Tongue (tissue), 2 donors: Measurements from ENCODE around the gene P2RX6. TPM values are rescaled to one million over a fixed set of nuclear protein-coding genes. Genes with fewer than 3 reads are reported as not detected.
A peak's percentile ranks its signal among the peaks of the same experiment; 100 is the strongest.
"Not testable (repeated sequence)": the region's sequence is repeated elsewhere in the genome, so short reads cannot be mapped to it uniquely, and the experiment has no call there.

Experiments
- DNase-seq: peaks from one replicate; pipeline ENCODE4 v3.0.0-alpha.2; 2015
- total RNA-seq: library from RNA; depleted of rRNA; stranded (reverse); fragments of >200 nt; gene quantifications from one replicate; pipeline ENCODE4 v1.2.3, GENCODE V29; 2014

Gene P2RX6
- total RNA-seq = 19.3 TPM

GRCh38 chr22:21014726-21015465 lies at the start of gene P2RX6:
TSS of gene P2RX6 (plus strand) at chr22:21015165. CDS start at chr22:21015175, 10 bp downstream.
- DNase-seq = peak; percentile 92

GRCh38 chr22:20965888-20966855 lies 48.8 kb upstream of the P2RX6 start:
- DNase-seq = no peak

DNA sequence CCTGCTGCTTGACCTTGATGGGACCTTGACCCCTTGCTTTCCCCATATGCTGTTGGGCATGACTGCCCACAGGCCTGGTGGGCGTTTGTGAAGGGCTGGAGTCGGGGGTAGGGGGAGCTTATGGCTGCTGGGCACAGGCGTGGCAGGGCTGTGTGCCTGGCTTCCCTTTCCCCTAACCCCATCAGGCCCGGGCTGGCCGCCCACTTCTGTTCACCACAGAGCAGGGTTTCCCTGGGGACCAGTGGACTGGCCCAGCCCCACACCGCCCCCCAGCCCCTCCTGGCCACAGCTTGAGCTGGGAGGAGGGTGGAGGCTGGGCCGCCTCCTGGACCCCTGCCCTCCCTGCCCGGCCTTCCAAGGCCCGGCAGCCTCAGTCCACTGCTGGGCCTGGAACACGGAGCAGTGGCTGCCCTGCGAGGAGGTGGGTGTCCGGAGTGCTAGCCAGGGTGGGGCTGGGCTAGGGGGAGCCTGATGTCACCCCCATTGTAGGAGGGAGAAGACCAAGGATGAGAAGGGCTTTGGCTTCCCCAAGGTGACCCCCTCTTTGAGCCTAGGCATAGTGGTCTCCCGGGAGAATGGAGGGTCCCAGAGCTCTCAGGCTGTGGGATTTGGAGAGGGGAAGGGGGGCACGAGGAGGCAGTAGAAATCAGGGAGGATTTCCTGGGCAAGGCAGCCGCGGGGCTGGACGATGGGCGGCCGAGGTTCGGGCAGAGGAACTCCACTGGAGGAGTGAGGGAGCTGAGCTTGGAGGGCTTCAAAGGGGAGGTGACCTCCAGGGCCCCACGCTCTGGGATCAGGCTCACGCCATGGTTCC lies 47.9 kb upstream of the P2RX6 start, which contains the start of gene AIFM3:
AIFM3 (plus strand) TSS at position 373 of the 814 bp plus-strand sequence. CDS start 690 bp downstream, outside the sequence.
- no peak for DNase-seq

DNA sequence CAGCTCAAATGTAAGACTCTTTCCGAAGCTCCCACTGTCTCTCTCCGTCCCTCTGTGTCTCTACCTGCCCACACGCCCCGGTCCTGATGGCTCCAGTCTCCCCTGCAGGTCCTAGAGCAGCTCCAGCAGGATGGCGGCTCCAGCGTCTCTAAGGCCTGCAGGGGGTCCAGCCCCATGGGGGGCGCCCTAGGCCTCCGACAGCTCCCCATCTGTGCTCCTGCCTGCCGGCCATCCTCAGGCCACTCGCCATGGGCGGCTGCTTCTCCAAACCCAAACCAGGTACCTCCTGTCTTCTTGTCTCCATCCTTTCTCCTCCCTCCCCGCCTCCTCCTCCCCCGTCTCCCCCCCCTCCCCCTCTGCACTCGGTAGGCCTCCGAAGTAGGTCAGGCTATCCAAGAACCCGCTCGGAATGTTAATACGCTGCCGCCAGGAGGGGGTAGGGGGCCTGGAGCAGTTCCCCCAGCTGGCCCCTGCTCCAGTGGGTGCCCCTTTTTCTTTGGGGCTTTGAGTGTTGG lies 47.2 kb upstream of the P2RX6 start:
- DNase-seq = no peak

- no peak for DNase-seq
Observed at GRCh38 chr22:20968281-20968977, 46.5 kb upstream of the P2RX6 start.

GRCh38 chr22:20970939-20971657 lies 43.9 kb upstream of the P2RX6 start:
- no peak for DNase-seq

DNA sequence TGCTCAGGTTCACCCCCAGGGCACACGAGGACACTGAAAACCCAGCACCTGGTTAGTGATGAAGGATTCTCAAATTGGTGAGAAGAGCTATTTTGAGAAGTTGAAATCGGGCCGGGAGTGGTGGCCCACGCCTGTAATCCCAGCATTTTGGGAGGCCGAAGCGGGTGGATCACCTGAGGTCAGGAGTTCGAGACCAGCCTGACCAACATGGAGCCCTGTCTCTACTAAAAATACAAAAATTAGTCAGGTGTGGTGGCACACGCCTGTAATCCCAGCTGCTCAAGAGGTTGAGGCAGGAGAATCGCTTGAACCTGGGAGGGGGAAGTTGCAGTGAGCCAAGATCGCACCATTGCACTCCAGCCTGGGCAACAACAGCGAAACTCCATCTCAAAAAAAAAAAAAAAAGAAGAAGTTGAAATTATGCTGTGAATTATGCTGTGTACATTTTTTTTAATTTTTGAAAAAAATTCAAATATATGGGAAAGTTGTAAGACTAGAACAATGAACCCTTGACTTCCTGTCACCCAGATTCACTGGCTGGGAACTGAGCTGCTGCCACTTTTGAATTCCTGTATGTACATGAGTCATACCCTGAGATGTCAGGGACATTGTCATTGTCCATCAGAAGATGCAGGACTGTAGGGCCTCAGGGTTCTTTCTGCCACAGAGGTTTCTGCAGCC lies 42.8 kb upstream of the P2RX6 start:
- DNase-seq = not testable (repeated sequence)

DNA sequence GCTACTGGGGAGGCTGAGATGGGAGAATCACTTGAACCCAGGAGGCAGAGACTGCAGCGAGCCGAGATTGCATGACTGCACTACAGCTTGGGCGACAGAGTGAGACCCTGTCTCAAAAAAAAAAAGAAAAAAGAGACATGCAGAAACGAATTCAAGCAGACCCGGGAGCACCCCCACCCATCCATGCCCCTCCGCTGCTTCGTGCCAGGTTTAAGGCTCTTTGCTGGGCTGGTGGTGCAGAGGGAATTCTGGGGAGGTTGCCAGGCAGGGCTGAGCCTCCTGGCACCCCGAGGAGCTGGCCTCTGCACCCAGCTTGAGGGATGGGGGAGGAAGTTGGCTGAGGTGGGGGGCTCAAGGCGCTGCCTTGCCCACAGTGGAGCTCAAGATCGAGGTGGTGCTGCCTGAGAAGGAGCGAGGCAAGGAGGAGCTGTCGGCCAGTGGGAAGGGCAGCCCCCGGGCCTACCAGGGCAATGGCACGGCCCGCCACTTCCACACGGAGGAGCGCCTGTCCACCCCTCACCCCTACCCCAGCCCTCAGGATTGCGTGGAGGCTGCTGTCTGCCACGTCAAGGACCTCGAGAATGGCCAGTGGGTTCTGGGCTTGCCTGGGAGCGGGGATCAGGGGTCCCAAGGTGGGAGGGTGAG lies 41.9 kb upstream of the P2RX6 start:
- no peak for DNase-seq

DNA sequence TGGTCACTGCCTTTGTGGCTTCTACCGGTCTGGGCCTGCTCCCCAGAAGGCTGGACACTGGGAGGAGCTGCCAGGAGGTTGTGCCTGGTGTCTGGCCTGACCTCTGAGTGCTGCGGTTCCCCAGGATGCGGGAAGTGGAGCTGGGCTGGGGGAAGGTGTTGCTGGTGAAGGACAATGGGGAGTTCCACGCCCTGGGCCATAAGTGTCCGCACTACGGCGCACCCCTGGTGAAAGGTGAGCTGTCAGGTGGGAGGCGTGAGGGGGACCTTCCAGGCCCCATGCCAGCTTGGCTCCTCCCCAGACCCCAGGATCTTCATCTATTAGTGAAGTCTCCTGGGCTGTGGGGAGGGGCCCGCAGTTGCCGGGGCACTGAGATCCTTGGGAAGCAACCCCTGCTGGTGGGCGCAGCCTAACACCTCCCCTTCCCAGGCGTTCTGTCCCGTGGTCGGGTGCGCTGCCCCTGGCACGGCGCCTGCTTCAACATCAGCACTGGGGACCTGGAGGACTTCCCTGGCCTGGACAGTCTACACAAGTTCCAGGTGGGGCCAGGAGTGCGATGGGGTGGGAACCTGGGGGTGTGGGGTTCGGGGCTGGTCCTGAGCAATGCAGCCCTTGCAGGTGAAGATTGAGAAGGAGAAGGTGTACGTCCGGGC lies 41.2 kb upstream of the P2RX6 start:
- no peak for DNase-seq

GRCh38 chr22:20974336-20974955 lies 40.5 kb upstream of the P2RX6 start:
- no peak for DNase-seq

DNA sequence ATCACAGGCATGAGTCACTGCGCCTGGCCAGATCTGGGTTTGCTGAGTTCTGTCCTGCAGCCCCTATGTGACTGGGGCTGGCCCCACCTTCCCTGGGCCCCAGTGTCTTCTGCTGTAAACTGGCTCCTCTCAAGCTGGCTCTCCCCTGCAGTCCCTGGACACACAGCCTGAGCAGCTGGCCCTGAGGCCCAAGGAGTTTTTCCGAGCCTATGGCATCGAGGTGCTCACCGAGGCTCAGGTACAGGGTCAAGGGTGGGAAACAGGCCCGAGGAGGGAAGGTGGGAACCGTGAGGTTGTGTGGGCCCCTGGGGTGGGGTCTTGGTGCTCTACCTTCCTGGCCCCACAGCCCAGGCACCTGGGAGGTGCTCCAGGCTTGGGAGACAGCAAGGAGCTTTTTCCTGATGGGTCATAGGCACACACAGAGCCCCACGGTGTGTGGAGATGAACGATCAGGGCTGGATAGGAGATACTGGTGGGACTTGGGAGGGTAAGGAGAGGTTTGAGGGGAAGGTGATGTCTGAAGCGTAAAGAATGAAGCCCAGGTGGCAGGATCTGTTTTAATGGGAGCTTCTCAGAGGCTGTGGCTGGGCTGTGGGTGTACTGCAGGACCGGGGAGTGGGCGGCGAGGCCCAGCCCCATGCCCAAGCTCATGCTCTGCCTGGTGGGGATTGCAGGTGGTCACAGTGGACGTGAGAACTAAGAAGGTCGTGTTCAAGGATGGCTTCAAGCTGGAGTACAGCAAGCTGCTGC lies 39.2 kb upstream of the P2RX6 start:
- no peak for DNase-seq

- DNase-seq = no peak
Observed at GRCh38 chr22:20976291-20976877, 38.6 kb upstream of the P2RX6 start.

- no peak for DNase-seq
Observed at GRCh38 chr22:20977019-20977418, 37.9 kb upstream of the P2RX6 start.

DNA sequence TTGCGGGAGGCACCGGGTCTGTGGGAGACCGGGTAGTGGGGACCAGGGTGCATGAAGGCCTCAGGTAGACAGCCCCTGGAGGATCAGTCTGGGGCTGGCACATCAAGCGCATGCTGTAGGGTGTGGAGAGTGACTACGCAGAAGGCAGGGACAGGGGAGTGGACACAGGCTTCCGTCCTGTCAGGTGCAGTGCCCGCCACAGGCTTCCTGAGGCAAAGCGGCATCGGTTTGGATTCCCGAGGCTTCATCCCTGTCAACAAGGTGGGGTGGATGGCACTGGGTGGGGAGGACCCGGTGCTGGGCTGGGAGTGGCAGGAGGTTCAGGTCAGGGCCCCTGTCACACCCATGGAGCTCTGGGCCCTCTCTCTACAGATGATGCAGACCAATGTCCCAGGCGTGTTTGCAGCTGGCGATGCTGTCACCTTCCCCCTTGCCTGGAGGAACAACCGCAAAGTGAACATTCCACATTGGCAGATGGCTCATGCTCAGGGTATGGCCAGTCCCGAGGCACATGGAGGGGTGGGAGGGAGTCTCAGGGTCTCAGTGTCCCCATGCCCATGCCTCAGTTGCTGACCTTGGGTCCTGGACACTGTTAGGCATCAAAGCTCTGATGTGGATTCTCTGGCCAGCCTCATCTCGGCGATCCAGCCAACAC lies 37.3 kb upstream of the P2RX6 start:
- no peak for DNase-seq

GRCh38 chr22:20978419-20978818 lies 36.5 kb upstream of the P2RX6 start:
- DNase-seq = no peak

GRCh38 chr22:20979243-20979809 lies 35.6 kb upstream of the P2RX6 start:
- DNase-seq = peak; percentile 77
